Measurements from ENCODE around the gene NDUFS4. TPM values are rescaled to one million over a fixed set of nuclear protein-coding genes. Genes with fewer than 3 reads are reported as not detected.
"Not testable (repeated sequence)": the region's sequence is repeated elsewhere in the genome, so short reads cannot be mapped to it uniquely, and the experiment has no call there.

Gene NDUFS4
- total RNA-seq, 1 donor, result 45.8 TPM

GRCh38 chr5:53645078-53645477, 84.6 kb downstream of the NDUFS4 start:
- DNase-seq (ENCODE audit: low read depth in 2 of 3, low spot score in 2 of 3), result no peak

GRCh38 chr5:53649352-53649751, 88.9 kb downstream of the NDUFS4 start:
- DNase-seq (ENCODE audit: low read depth in 2 of 3, low spot score in 2 of 3), result no peak

- not testable (repeated sequence) for DNase-seq (ENCODE audit: low read depth in 2 of 3, low spot score in 2 of 3)
Observed at GRCh38 chr5:53660573-53660972, 100.1 kb downstream of the NDUFS4 start.

- not testable (repeated sequence) for DNase-seq (ENCODE audit: low read depth in 2 of 3, low spot score in 2 of 3)
Observed at GRCh38 chr5:53665313-53665712, 104.9 kb downstream of the NDUFS4 start.

GRCh38 chr5:53667621-53668020, 107.2 kb downstream of the NDUFS4 start:
- no peak for DNase-seq (ENCODE audit: low read depth in 2 of 3, low spot score in 2 of 3)

- no peak for DNase-seq (ENCODE audit: low read depth in 2 of 3, low spot score in 2 of 3)
Observed at GRCh38 chr5:53671447-53671846, 111.0 kb downstream of the NDUFS4 start.

GRCh38 chr5:53674121-53674520, 113.7 kb downstream of the NDUFS4 start:
- no peak for DNase-seq (ENCODE audit: low read depth in 2 of 3, low spot score in 2 of 3)

GRCh38 chr5:53677632-53678031, 117.2 kb downstream of the NDUFS4 start:
- no peak for DNase-seq (ENCODE audit: low read depth in 2 of 3, low spot score in 2 of 3)

GRCh38 chr5:53678981-53679660, 118.7 kb downstream of the NDUFS4 start:
- no peak for DNase-seq (ENCODE audit: low read depth in 2 of 3, low spot score in 2 of 3)

- no peak for DNase-seq (ENCODE audit: low read depth in 2 of 3, low spot score in 2 of 3)
Observed at GRCh38 chr5:53681079-53681478, 120.6 kb downstream of the NDUFS4 start.

GRCh38 chr5:53691014-53691413, 130.6 kb downstream of the NDUFS4 start:
- no peak for DNase-seq (ENCODE audit: low read depth in 2 of 3, low spot score in 2 of 3)

GRCh38 chr5:53694520-53695022, 134.1 kb downstream of the NDUFS4 start:
- peak in 1 of 3 donors; percentile 10 for DNase-seq (ENCODE audit: low read depth in 2 of 3, low spot score in 2 of 3)

- DNase-seq (ENCODE audit: low read depth in 2 of 3, low spot score in 2 of 3), result not testable (repeated sequence)
Observed at GRCh38 chr5:53710405-53710804, 150.0 kb downstream of the NDUFS4 start.

GRCh38 chr5:53712327-53712726, 151.9 kb downstream of the NDUFS4 start:
- no peak for DNase-seq (ENCODE audit: low read depth in 2 of 3, low spot score in 2 of 3)

- no peak for DNase-seq (ENCODE audit: low read depth in 2 of 3, low spot score in 2 of 3)
Observed at GRCh38 chr5:53713978-53714666, 153.7 kb downstream of the NDUFS4 start.

- DNase-seq (ENCODE audit: low read depth in 2 of 3, low spot score in 2 of 3), result no peak
Observed at GRCh38 chr5:53714667-53715010, 154.2 kb downstream of the NDUFS4 start.

GRCh38 chr5:53726121-53726520, 165.7 kb downstream of the NDUFS4 start:
- DNase-seq (ENCODE audit: low read depth in 2 of 3, low spot score in 2 of 3), result no peak

GRCh38 chr5:53730943-53731342, 170.5 kb downstream of the NDUFS4 start:
- DNase-seq (ENCODE audit: low read depth in 2 of 3, low spot score in 2 of 3), result peak in 2 of 3 donors; percentile 39 to 82
